SW480 (cell line): Measurements from ENCODE around the gene NR3C2.
"Not testable (repeated sequence)": the region's sequence is repeated elsewhere in the genome, so short reads cannot be mapped to it uniquely, and the experiment has no call there.

Experiments
- DNase-seq: peaks from one replicate; pipeline ENCODE4 v3.0.0-alpha.2; 2016; ENCODE audit warnings: low spot score

NR3C2 gene

GRCh38 chr4:148369919-148370318, 72.3 kb downstream of the NR3C2 start:
- no peak for DNase-seq

GRCh38 chr4:148367756-148368155, 74.5 kb downstream of the NR3C2 start:
- DNase-seq: no peak

GRCh38 chr4:148366251-148366650, 76.0 kb downstream of the NR3C2 start:
- DNase-seq: no peak

GRCh38 chr4:148364525-148364924, 77.7 kb downstream of the NR3C2 start:
- no peak for DNase-seq

GRCh38 chr4:148359769-148360168, 82.4 kb downstream of the NR3C2 start:
- DNase-seq: no peak

- no peak for DNase-seq
These were observed 86.6 kb downstream of the NR3C2 start for GRCh38 chr4:148355442-148356123.

GRCh38 chr4:148354186-148354585, 88.0 kb downstream of the NR3C2 start:
- no peak for DNase-seq

GRCh38 chr4:148353571-148353970, 88.6 kb downstream of the NR3C2 start:
- no peak for DNase-seq

GRCh38 chr4:148349153-148349552, 93.1 kb downstream of the NR3C2 start:
- no peak for DNase-seq

- DNase-seq: no peak
These were observed 95.6 kb downstream of the NR3C2 start for GRCh38 chr4:148346657-148347056.

GRCh38 chr4:148345509-148345908, 96.7 kb downstream of the NR3C2 start:
- no peak for DNase-seq

- DNase-seq: no peak
These were observed 97.3 kb downstream of the NR3C2 start for GRCh38 chr4:148344941-148345340.

GRCh38 chr4:148344352-148344751, 97.9 kb downstream of the NR3C2 start:
- no peak for DNase-seq

- no peak for DNase-seq
These were observed 100.0 kb downstream of the NR3C2 start for GRCh38 chr4:148341980-148342800.

- DNase-seq: no peak
These were observed 107.1 kb downstream of the NR3C2 start for GRCh38 chr4:148335133-148335532.

- no peak for DNase-seq
These were observed 108.9 kb downstream of the NR3C2 start for GRCh38 chr4:148333265-148333664.

- no peak for DNase-seq
These were observed 109.7 kb downstream of the NR3C2 start for GRCh38 chr4:148332486-148332885.

GRCh38 chr4:148330724-148331123, 111.5 kb downstream of the NR3C2 start:
- DNase-seq: no peak

- no peak for DNase-seq
These were observed 112.1 kb downstream of the NR3C2 start for GRCh38 chr4:148330161-148330560.

- DNase-seq: no peak
These were observed 112.5 kb downstream of the NR3C2 start for GRCh38 chr4:148329751-148330150.

GRCh38 chr4:148327683-148328082, 114.5 kb downstream of the NR3C2 start:
- DNase-seq: no peak

- DNase-seq: not testable (repeated sequence)
These were observed 118.9 kb downstream of the NR3C2 start for GRCh38 chr4:148323316-148323715.

- DNase-seq: peak; percentile 73
These were observed 127.2 kb downstream of the NR3C2 start for GRCh38 chr4:148315049-148315448.
